Testis (tissue), 3 donors: ENCODE measurements around the gene LRRC3. TPM values are rescaled to one million over a fixed set of nuclear protein-coding genes. Genes with fewer than 3 reads are reported as not detected.

Experiments
- DNase-seq: peaks from one replicate; pipeline ENCODE4 v3.0.0-alpha.2; 2019
- H3K27ac ChIP-seq, 2 donors: fragments of 200-600 bp; sonication (generic); one replicate each; pipeline ENCODE4 v1.5.1; 2019
- H3K27me3 ChIP-seq: fragments of 200-600 bp; sonication (generic); one replicate; pipeline ENCODE4 v1.5.1; 2019
- H3K36me3 ChIP-seq: fragments of 200-600 bp; sonication (generic); one replicate; pipeline ENCODE4 v1.5.1; 2017; ENCODE audit warnings: low read depth; ENCODE audit errors: missing control alignments
- H3K4me1 ChIP-seq: fragments of 200-600 bp; sonication (generic); one replicate; pipeline ENCODE4 v1.5.1; 2019
- H3K4me3 ChIP-seq, 2 donors: fragments of 200-600 bp; sonication (generic); one replicate each; pipeline ENCODE4 v1.5.1; 2017 to 2019
- H3K9me3 ChIP-seq: fragments of 200-600 bp; sonication (generic); one replicate; pipeline ENCODE4 v1.5.1; 2017
- CTCF ChIP-seq, 3 experiments: fragments of 450-650 bp in 2 of 3; fragments of 200-600 bp in 1 of 3; sonication (generic) in 1 of 3; IDR thresholded peaks; one replicate each; pipeline ENCODE4 v1.5.1; 2016 to 2019; ENCODE audit warnings: antibody characterized with exemption in 3 of 3, mild to moderate bottlenecking in 2 of 3, moderate library complexity in 1 of 3
- POLR2A ChIP-seq: fragments of 450-650 bp; IDR thresholded peaks from one replicate; pipeline ENCODE4 v1.6.1; 2017; ENCODE audit warnings: antibody characterized with exemption, mild to moderate bottlenecking, moderate library complexity
- WGBS, 2 donors: methylation state at CpG; one replicate each; pipeline ENCODE4 v1.1.5; 2018; 5-methylcytosine and 5-hydroxymethylcytosine counted together
- intact Hi-C: fragments of 100-400 bp; cut with DNase I; formaldehyde crosslinking; loops from one replicate; pipeline ENCODE4 v1.15.1; 2023; ENCODE audit warnings: low total_unique reads
- polyA plus RNA-seq: library from polyadenylated mRNA; stranded (reverse); fragments of 350-450 nt; fragmentation: Illumina TruSeq; extraction: RNeasy Lipid Tissue Mini Kit (QIAGEN cat#74804); gene quantifications from one replicate; pipeline ENCODE4 v1.2.3, GENCODE V29; 2014; ENCODE audit warnings: low read depth, low replicate concordance; ENCODE audit not compliant: insufficient read depth
- total RNA-seq, 2 donors: library from RNA; depleted of rRNA; stranded (reverse); fragments of >200 nt; gene quantifications; one replicate each; pipeline ENCODE4 v1.2.3, GENCODE V29; 2016

The LRRC3 gene
- total and polyA plus RNA-seq, 3 donors from 2014 or later, result 4.9 to 11.8 (median 8.3) TPM

- Histone ChIP-seq H3K27me3 (no peaks in the 10 kb centered on the region), H3K4me3 (no peak overlapping the region), H3K9me3 (no peaks in the 10 kb centered on the region), H3K4me1 (no peaks in the 10 kb centered on the region), H3K36me3 (no peaks in the 10 kb centered on the region), H3K27ac (no peak overlapping the region)
- TF ChIP-seq CTCF (IDR thresholded peaks at IDR 0.05) (no peak), POLR2A (no peak)
- DNase-seq, result no peak
- 64 to 72% methylated on average over 7 to 13 of the region's 13 CpGs for WGBS, 2 donors
- intact Hi-C loops, result no loop called here
Observed at GRCh38 chr21:44448651-44449131, 6.6 kb upstream of the LRRC3 start.

- intact Hi-C loops, result no loop called here
- Histone ChIP-seq H3K27me3 (no peaks in the 10 kb centered on the region), H3K4me3 (no peak overlapping the region), H3K36me3 (no peaks in the 10 kb centered on the region), H3K27ac (no peak overlapping the region), H3K9me3 (no peaks in the 10 kb centered on the region), H3K4me1 (no peaks in the 10 kb centered on the region)
- 60 to 65% methylated on average over 11 to 28 of the region's 28 CpGs for WGBS, 2 donors
- no peak for DNase-seq
- TF ChIP-seq CTCF (IDR thresholded peaks at IDR 0.05) (no peak), POLR2A (no peak)
Observed at GRCh38 chr21:44449473-44450363, 5.6 kb upstream of the LRRC3 start.

- no peaks in the 10 kb centered on the region for H3K27me3 ChIP-seq
- no peak for DNase-seq
- H3K27ac ChIP-seq, result no peak overlapping the region
- 57 to 78% methylated on average over 8 to 14 of the region's 14 CpGs for WGBS, 2 donors
- H3K4me3 ChIP-seq, result no peak overlapping the region
- no peaks in the 10 kb centered on the region for H3K36me3 ChIP-seq
- H3K9me3 ChIP-seq, result no peaks in the 10 kb centered on the region
- TF ChIP-seq POLR2A (no peak), CTCF (IDR thresholded peaks at IDR 0.05) (no peak)
- intact Hi-C loops, result no loop called here
- no peaks in the 10 kb centered on the region for H3K4me1 ChIP-seq
Observed at GRCh38 chr21:44450402-44450801, 4.9 kb upstream of the LRRC3 start.

- Histone ChIP-seq H3K4me1 (peaks cover 1% of the 10 kb centered on the region), H3K27me3 (no peaks in the 10 kb centered on the region), H3K36me3 (no peaks in the 10 kb centered on the region), H3K27ac (no peak overlapping the region), H3K4me3 (no peak overlapping the region), H3K9me3 (no peaks in the 10 kb centered on the region)
- TF ChIP-seq CTCF (IDR thresholded peaks at IDR 0.05) (no peak), POLR2A (no peak)
- DNase-seq, result no peak
- 85 to 88% methylated on average over 11 to 14 of the region's 14 CpGs for WGBS, 2 donors
- intact Hi-C loops, result no loop called here
Observed at GRCh38 chr21:44450999-44451398, 4.3 kb upstream of the LRRC3 start.
